Activated CD4-positive, alpha-beta T cell treated with anti-CD3 and anti-CD28 coated beads, Interleukin-2, amount 50 U/mL, for 16 hours (primary cell): ENCODE data around the gene MRGPRF.

Source experiments
- DNase-seq: peaks from one replicate; pipeline ENCODE4 v3.0.0-alpha.2; 2020

MRGPRF gene

GRCh38 chr11:69014898-69015549 is 2.0 kb upstream of the MRGPRF start:
- no peak for DNase-seq

GRCh38 chr11:69014084-69014851 is 1.2 kb upstream of the MRGPRF start:
- DNase-seq, result no peak

- DNase-seq, result no peak
Measured at GRCh38 chr11:69012092-69013008, 696 bp downstream of the MRGPRF start.

GRCh38 chr11:69011624-69012091 is 1.4 kb downstream of the MRGPRF start:
- DNase-seq, result no peak

GRCh38 chr11:69010964-69011623 is 2.0 kb downstream of the MRGPRF start:
- peak; percentile 30 for DNase-seq

GRCh38 chr11:69010361-69010891 is 2.6 kb downstream of the MRGPRF start:
- DNase-seq, result no peak

GRCh38 chr11:69009441-69010211 is 3.4 kb downstream of the MRGPRF start:
- no peak for DNase-seq

- DNase-seq, result no peak
Measured at GRCh38 chr11:69008737-69009440, 4.2 kb downstream of the MRGPRF start.

GRCh38 chr11:69007975-69008381 is 5.1 kb downstream of the MRGPRF start:
- DNase-seq, result no peak

GRCh38 chr11:69006816-69007215 is 6.2 kb downstream of the MRGPRF start:
- DNase-seq, result no peak

- DNase-seq, result no peak
Measured at GRCh38 chr11:69005631-69006368, 7.2 kb downstream of the MRGPRF start.

- no peak for DNase-seq
Measured at GRCh38 chr11:69005183-69005630, 7.8 kb downstream of the MRGPRF start.

GRCh38 chr11:69004411-69005182 is 8.4 kb downstream of the MRGPRF start:
- DNase-seq, result no peak

- DNase-seq, result no peak
Measured at GRCh38 chr11:69003866-69004367, 9.1 kb downstream of the MRGPRF start.

GRCh38 chr11:69003301-69003865 is 9.7 kb downstream of the MRGPRF start:
- DNase-seq, result no peak

- DNase-seq, result no peak
Measured at GRCh38 chr11:69002570-69003231, 10.3 kb downstream of the MRGPRF start.

- no peak for DNase-seq
Measured at GRCh38 chr11:69002110-69002569, 10.9 kb downstream of the MRGPRF start.
